Body of pancreas (tissue), 4 donors: ENCODE measurements around the gene MGLL. TPM values are rescaled to one million over a fixed set of nuclear protein-coding genes. Genes with fewer than 3 reads are reported as not detected.
A peak's percentile ranks its signal among the peaks of the same experiment; 100 is the strongest.

Experiments
- ATAC-seq: fragments of 150-250 bp; one replicate; pipeline ENCODE4 v1.9.1; 2016
- DNase-seq, 4 donors: peaks; one replicate each; pipeline ENCODE4 v3.0.0-alpha.2; 2019
- H3K27ac ChIP-seq, 4 donors: fragments of 200-600 bp; sonication (generic); 1 replicate in 3 of 4; 2 replicates in 1 of 4; pipeline versions ENCODE4 v1.5.1 to v1.6.1; 2016 to 2019; ENCODE audit warnings: mild to moderate bottlenecking in 1 of 4, mixed read lengths in 1 of 4, moderate library complexity in 1 of 4
- H3K27me3 ChIP-seq, 2 donors: fragments of 200-600 bp; sonication (generic); one replicate each; pipeline ENCODE4 v1.6.0; 2016; ENCODE audit warnings: mild to moderate bottlenecking in 1 of 2
- H3K36me3 ChIP-seq, 2 donors: fragments of 200-600 bp; sonication (generic); replicated peaks in 1 of 2; 2 replicates each; pipeline ENCODE4 v1.5.1; 2016; ENCODE audit warnings: low read depth in 2 of 2; ENCODE audit not compliant: insufficient read depth in 1 of 2
- H3K4me1 ChIP-seq: fragments of 200-600 bp; sonication (generic); one replicate; pipeline ENCODE4 v1.6.0; 2016
- H3K4me3 ChIP-seq, 2 donors: fragments of 200-600 bp; sonication (generic); 1 replicate in 1 of 2; 2 replicates in 1 of 2; pipeline ENCODE4 v1.5.1; 2016 to 2019
- H3K9me3 ChIP-seq, 3 donors: fragments of 200-600 bp; sonication (generic); 1 replicate in 2 of 3; 2 replicates in 1 of 3; pipeline ENCODE4 v1.5.1; 2016
- POLR2A ChIP-seq, 3 donors: fragments of 450-650 bp; IDR thresholded peaks; one replicate each; pipeline ENCODE4 v1.6.1; 2016; ENCODE audit warnings: antibody characterized with exemption in 3 of 3, mild to moderate bottlenecking in 2 of 3
- WGBS, 2 donors: methylation state at CpG; one replicate each; pipeline ENCODE4 v1.1.5; 2017; 5-methylcytosine and 5-hydroxymethylcytosine counted together
- intact Hi-C: fragments of 100-400 bp; cut with DNase I; formaldehyde crosslinking; loops from one replicate; pipeline ENCODE4 v1.15.1; 2023
- total RNA-seq, 2 donors: library from RNA; depleted of rRNA; stranded (reverse); fragments of >200 nt; gene quantifications; one replicate each; pipeline ENCODE4 v1.1.0, GENCODE V29; 2016
- TF ChIP-seq, protein P1 (sequence below), 7 experiments: fragments of 450-650 bp in 4 of 7; fragments of 200-600 bp in 3 of 7; sonication (generic) in 3 of 7; IDR thresholded peaks; one replicate each; pipeline ENCODE4 v1.5.1; 2016 to 2019; ENCODE audit warnings: antibody characterized with exemption in 7 of 7

The MGLL gene
- total RNA-seq, 2 donors from 2014 or later, result 14.8 to 20.2 TPM

GRCh38 chr3:127692501-127693335, 129.6 kb downstream of the MGLL start:
- Histone ChIP-seq H3K27me3 (no peaks in the 10 kb centered on the region), H3K9me3 (no peaks in the 10 kb centered on the region), H3K27ac (no peak overlapping the region), H3K4me3 (no peak overlapping the region), H3K36me3 (no peaks in the 10 kb centered on the region), H3K4me1 (peaks cover 13% of the 10 kb centered on the region)
- no peak for ATAC-seq
- 72 to 82% methylated on average over 21 of the region's 21 CpGs for WGBS, 2 donors
- intact Hi-C loops, result no loop called here
- DNase-seq, result no peak
- TF ChIP-seq, protein P1, sequence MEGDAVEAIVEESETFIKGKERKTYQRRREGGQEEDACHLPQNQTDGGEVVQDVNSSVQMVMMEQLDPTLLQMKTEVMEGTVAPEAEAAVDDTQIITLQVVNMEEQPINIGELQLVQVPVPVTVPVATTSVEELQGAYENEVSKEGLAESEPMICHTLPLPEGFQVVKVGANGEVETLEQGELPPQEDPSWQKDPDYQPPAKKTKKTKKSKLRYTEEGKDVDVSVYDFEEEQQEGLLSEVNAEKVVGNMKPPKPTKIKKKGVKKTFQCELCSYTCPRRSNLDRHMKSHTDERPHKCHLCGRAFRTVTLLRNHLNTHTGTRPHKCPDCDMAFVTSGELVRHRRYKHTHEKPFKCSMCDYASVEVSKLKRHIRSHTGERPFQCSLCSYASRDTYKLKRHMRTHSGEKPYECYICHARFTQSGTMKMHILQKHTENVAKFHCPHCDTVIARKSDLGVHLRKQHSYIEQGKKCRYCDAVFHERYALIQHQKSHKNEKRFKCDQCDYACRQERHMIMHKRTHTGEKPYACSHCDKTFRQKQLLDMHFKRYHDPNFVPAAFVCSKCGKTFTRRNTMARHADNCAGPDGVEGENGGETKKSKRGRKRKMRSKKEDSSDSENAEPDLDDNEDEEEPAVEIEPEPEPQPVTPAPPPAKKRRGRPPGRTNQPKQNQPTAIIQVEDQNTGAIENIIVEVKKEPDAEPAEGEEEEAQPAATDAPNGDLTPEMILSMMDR (IDR thresholded peaks at IDR 0.05), result no peak
- TF ChIP-seq POLR2A (IDR thresholded peaks at IDR 0.05), result no peak

- no peak for TF ChIP-seq POLR2A (IDR thresholded peaks at IDR 0.05)
- TF ChIP-seq, protein P1 (IDR thresholded peaks at IDR 0.05), result no peak
- Histone ChIP-seq H3K36me3 (no peaks in the 10 kb centered on the region), H3K9me3 (no peaks in the 10 kb centered on the region), H3K27me3 (no peaks in the 10 kb centered on the region), H3K27ac (no peak overlapping the region), H3K4me3 (no peak overlapping the region), H3K4me1 (peaks cover 5% of the 10 kb centered on the region)
- WGBS, 2 donors, result 84 to 85% methylated on average over 6 of the region's 6 CpGs
- ATAC-seq (no peak), DNase-seq (no peak)
- intact Hi-C loops, result no loop called here
Measured at GRCh38 chr3:127691974-127692373, 130.3 kb downstream of the MGLL start.

DNA sequence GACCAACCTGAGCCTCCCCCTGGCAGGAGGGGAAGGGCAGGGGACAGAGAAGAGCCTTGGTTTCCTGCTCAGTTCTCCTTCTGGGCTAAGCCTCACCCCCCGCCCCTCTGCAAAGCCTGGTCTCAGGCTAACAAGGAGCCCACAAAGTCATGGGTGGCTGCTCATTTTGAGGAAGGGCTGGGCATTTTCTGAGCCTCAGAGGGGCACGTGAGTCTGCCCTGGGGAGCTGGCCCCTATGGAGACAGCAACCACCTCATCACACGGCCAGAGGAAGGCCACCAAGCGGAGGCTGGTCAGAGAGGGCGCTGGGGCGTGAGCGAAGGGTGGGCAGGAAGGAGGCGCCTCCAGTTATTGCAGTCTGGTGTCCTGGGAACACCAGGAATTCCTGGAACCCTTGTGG, 130.8 kb downstream of the MGLL start:
- intact Hi-C loops, result no loop called here
- Histone ChIP-seq H3K27ac (no peak overlapping the region), H3K4me3 (no peak overlapping the region), H3K9me3 (no peaks in the 10 kb centered on the region), H3K36me3 (no peaks in the 10 kb centered on the region), H3K4me1 (peaks cover under 1% of the 10 kb centered on the region), H3K27me3 (no peaks in the 10 kb centered on the region)
- 82 to 88% methylated on average over 8 of the region's 8 CpGs for WGBS, 2 donors
- no peak for DNase-seq
- TF ChIP-seq POLR2A (IDR thresholded peaks at IDR 0.05), result no peak
- TF ChIP-seq, protein P1 (IDR thresholded peaks at IDR 0.05), result no peak
- no peak for ATAC-seq

- no peaks in the 10 kb centered on the region for H3K4me1 ChIP-seq
- TF ChIP-seq POLR2A (IDR thresholded peaks at IDR 0.05), result no peak
- TF ChIP-seq, protein P1 (IDR thresholded peaks at IDR 0.05), result peak in 5 of 7 experiments; percentile 11 to 36 (median 29)
- DNase-seq (peak in 2 of 4 donors; percentile 28 to 52), ATAC-seq (no peak)
- intact Hi-C loops, result no loop called here
- WGBS, 2 donors, result 88 to 100% methylated on average over 2 to 4 of the region's 4 CpGs
- H3K9me3 ChIP-seq, result no peaks in the 10 kb centered on the region
- H3K36me3 ChIP-seq, result no peaks in the 10 kb centered on the region
- H3K27me3 ChIP-seq, result no peaks in the 10 kb centered on the region
- no peak overlapping the region for H3K4me3 ChIP-seq
- no peak overlapping the region for H3K27ac ChIP-seq
Measured at GRCh38 chr3:127690823-127691452, 131.4 kb downstream of the MGLL start.
